Breast epithelium (tissue), 3 donors: ENCODE data around the gene IL13RA2.

ENCODE experiments used
- CTCF ChIP-seq, 3 donors: fragments of 450-650 bp; IDR thresholded peaks; one replicate each; pipeline ENCODE4 v1.5.1; 2016 to 2017; ENCODE audit warnings: antibody characterized with exemption in 3 of 3, mild to moderate bottlenecking in 3 of 3, moderate library complexity in 3 of 3
- POLR2A ChIP-seq: fragments of 450-650 bp; IDR thresholded peaks from one replicate; pipeline ENCODE4 v1.6.1; 2016; ENCODE audit warnings: antibody characterized with exemption, mild to moderate bottlenecking, moderate library complexity

- TF ChIP-seq CTCF (IDR thresholded peaks at IDR 0.05): no peak
- TF ChIP-seq POLR2A: no peak
Observed at GRCh38 chrX:115058276-115058675, 40.9 kb upstream of the IL13RA2 start.
